ENCODE data around the gene PKLR. TPM values are rescaled to one million over a fixed set of nuclear protein-coding genes. Genes with fewer than 3 reads are reported as not detected.
A peak's percentile ranks its signal among the peaks of the same experiment; 100 is the strongest.

PKLR gene
- polyA plus RNA-seq, 1 of the 3 experiments (the other 2 are of a cell fraction) = not detected

DNA sequence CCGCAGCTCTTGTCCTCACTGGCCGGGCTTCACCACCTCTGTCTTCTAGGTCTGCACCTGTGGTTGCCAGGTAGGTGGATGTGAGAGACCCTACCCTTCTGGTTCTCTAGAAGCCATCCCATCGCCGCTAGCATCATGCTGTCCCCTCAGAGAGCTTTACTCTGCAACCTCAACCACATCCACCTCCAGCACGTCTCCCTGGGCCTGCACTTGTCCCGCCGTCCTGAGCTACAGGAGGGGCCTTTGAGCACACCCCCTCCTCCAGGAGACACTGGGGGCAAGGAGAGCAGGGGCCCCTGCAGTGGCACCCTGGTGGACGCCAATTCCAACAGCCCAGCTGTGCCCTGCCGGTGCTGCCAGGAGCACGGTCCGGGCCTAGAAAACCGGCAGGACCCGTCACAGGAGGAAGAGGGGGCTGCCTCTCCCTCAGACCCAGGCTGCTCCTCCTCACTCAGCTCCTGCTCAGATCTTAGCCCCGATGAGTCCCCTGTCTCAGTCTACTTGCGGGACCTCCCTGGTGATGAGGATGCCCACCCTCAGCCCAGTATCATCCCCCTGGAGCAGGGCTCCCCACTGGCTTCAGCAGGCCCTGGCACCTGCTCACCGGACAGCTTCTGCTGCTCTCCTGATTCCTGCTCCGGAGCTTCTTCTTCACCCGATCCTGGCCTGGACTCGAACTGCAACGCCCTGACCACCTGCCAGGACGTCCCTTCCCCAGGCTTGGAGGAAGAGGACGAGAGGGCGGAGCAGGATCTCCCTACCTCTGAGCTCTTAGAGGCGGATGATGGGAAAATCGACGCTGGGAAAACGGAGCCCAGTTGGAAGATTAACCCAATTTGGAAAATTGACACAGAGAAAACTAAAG, 20.6 kb upstream of the PKLR start:
- Histone ChIP-seq H3K79me2 (ENCODE audit: insufficient read depth) (peaks cover 32% of the 10 kb centered on the region), H3K9ac (peak overlapping the region; percentile 85), H3K4me3 (ENCODE audit: low read depth in 2 of 2, low read length in 1 of 2) (peak overlapping the region; percentile 84 to 95), H3K27me3 (ENCODE audit: insufficient read depth) (no peaks in the 10 kb centered on the region), H3K36me3 (replicated peaks in 1 of 2; ENCODE audit: control insufficient read depth in 1 of 2, insufficient read depth in 2 of 2, low read length in 1 of 2) (peaks cover under 1 to 16% of the 10 kb centered on the region in 2 experiments), H3K4me2 (peak overlapping the region; percentile 97), H3K9me3 (no peaks in the 10 kb centered on the region), H4K20me1 (ENCODE audit: insufficient read depth) (no peaks in the 10 kb centered on the region), H3F3A (replicated peaks; ENCODE audit: insufficient read depth) (peaks cover 22% of the 10 kb centered on the region), H3K9me2 (no peaks in the 10 kb centered on the region), H3K4me1 (ENCODE audit: control insufficient read depth in 1 of 2, insufficient read depth in 2 of 2, low read depth in 1 of 2, low read length in 1 of 2) (peaks cover 12 to 37% of the 10 kb centered on the region in 2 experiments), H2AFZ (ENCODE audit: low read depth) (no peak overlapping the region), H3K27ac (ENCODE audit: low read depth in 2 of 2, low read length in 1 of 2) (peak overlapping the region; percentile 95; a peak in 3 of 4 replicates)
- TF ChIP-seq, protein P1, sequence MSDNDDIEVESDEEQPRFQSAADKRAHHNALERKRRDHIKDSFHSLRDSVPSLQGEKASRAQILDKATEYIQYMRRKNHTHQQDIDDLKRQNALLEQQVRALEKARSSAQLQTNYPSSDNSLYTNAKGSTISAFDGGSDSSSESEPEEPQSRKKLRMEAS (IDR thresholded peaks at IDR 0.05; ENCODE audit: low read depth) = no peak
- TF ChIP-seq GABPA (IDR thresholded peaks at IDR 0.05; ENCODE audit: low read depth) (no peak), FOSL2 (IDR thresholded peaks at IDR 0.05; ENCODE audit: borderline replicate concordance, low read depth) (no peak), FOXM1 (IDR thresholded peaks at IDR 0.05; ENCODE audit: low read depth) (no peak)
- peak; percentile 22 for DNase-seq
- WGBS (ENCODE audit: low lambda C conversion rate) = 68% methylated on average over 22 of the region's 27 CpGs
- ChIA-PET CTCF (interaction anchor here (0.6 to 11.6 kb wide), 20 partner anchors 9 to 400 kb away, joined by 3 to 184 read pairs (median 4); partner anchors contain the start of genes CLK2, ENTREP3, FDPS and HCN3), POLR2A (interaction anchor here (1.4 to 2.0 kb wide), 3 partner anchors 12 to 60 kb away, joined by 5 to 9 read pairs (median 7); partner anchors contain the start of genes FDPS and SCAMP3)

DNA sequence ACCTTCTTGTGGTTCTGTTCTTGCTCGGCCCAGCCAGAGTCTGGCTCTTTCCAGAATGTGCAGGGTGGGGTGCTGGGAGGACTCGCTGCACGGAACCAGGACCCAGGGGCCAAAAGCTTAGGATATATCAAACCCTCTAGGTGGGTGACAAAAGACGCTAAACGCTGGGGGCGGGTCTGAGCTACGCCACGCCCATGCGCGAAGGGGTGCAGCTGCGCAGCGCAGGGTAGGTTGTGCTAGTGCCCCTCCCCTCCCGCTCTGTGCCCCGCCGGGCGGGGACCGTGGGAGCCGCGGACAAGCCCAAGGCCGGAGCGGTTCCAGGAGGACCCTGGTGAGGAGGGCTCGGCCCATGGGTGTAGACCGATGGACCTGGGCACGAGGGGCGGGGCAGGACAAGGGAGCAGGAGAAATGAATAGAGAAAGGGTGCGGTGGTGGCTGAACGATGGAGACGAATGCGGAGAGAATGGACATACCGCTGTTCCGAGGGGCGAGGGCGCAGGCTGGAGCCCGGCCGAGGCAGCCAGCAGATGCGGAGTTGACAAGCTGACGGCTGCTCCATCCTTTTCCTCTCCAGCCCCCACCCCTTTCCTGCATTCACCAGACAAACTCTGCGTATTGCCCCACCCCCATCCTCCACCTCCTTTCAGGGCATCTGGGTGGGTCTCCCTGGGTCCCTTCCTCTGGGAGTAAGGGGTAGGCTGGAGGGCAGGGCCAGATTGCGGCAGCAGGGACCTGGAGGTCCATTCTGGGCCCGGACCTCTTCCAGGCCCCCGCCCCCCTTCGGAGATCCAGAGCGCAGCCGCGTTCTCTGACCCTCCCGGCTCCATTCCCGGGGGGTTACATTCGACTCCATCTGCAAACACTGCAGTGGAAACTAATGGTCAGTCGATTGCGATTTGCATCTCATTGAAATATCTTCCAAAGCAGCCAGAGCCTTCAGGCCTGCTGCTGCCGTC, 19.7 kb upstream of the PKLR start, which contains the start of gene RUSC1:
RUSC1 (plus strand) TSS at position 234 of the 957 bp plus-strand sequence. CDS start 880 bp downstream, outside the sequence.
- Histone ChIP-seq H2AFZ (ENCODE audit: low read depth) (peak within 1 kb of the TSS; percentile 5; the same call in 1 of the 2 replicates), H3K27me3 (ENCODE audit: insufficient read depth) (no peaks in the 10 kb centered on the region), H3K9me3 (no peaks in the 10 kb centered on the region), H3K36me3 (replicated peaks in 1 of 2; ENCODE audit: control insufficient read depth in 1 of 2, insufficient read depth in 2 of 2, low read length in 1 of 2) (peaks cover 0 to 10% of the 10 kb centered on the region in 2 experiments), H3K4me2 (peak within 1 kb of the TSS; percentile 97), H4K20me1 (ENCODE audit: insufficient read depth) (no peaks in the 10 kb centered on the region), H3K4me3 (ENCODE audit: low read depth in 2 of 2, low read length in 1 of 2) (peak within 1 kb of the TSS; percentile 84 to 95), H3K9ac (peak within 1 kb of the TSS; percentile 55), H3F3A (replicated peaks; ENCODE audit: insufficient read depth) (peaks cover 31% of the 10 kb centered on the region), H3K79me2 (ENCODE audit: insufficient read depth) (peaks cover 29% of the 10 kb centered on the region), H3K9me2 (no peaks in the 10 kb centered on the region), H3K27ac (ENCODE audit: low read depth in 2 of 2, low read length in 1 of 2) (peak within 1 kb of the TSS; percentile 95), H3K4me1 (ENCODE audit: control insufficient read depth in 1 of 2, insufficient read depth in 2 of 2, low read depth in 1 of 2, low read length in 1 of 2) (peaks cover 12 to 37% of the 10 kb centered on the region in 2 experiments)
- POLR2A ChIA-PET = interaction anchor here (0.7 to 2.0 kb wide), 6 partner anchors 11 to 793 kb away, joined by 3 to 9 read pairs (median 5); partner anchors contain the start of genes CLK2, FDPS and SCAMP3
- peak; percentile 90 for DNase-seq
- no peak for TF ChIP-seq EP300 (IDR thresholded peaks at IDR 0.05; ENCODE audit: borderline replicate concordance in 1 of 2, low read depth in 1 of 2, low read length in 1 of 2)
- no peak for TF ChIP-seq RCOR1 (IDR thresholded peaks at IDR 0.05; ENCODE audit: low read length)
- TF ChIP-seq, protein P2, sequence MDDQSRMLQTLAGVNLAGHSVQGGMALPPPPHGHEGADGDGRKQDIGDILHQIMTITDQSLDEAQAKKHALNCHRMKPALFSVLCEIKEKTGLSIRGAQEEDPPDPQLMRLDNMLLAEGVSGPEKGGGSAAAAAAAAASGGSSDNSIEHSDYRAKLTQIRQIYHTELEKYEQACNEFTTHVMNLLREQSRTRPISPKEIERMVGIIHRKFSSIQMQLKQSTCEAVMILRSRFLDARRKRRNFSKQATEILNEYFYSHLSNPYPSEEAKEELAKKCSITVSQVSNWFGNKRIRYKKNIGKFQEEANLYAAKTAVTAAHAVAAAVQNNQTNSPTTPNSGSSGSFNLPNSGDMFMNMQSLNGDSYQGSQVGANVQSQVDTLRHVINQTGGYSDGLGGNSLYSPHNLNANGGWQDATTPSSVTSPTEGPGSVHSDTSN (IDR thresholded peaks at IDR 0.05) = peak; percentile 50
- TF ChIP-seq RFX5 (IDR thresholded peaks at IDR 0.05; ENCODE audit: low read length) = no peak
- no peak; the same call in 1 of the 2 replicates for TF ChIP-seq TEAD4 (IDR thresholded peaks at IDR 0.05; ENCODE audit: borderline replicate concordance, insufficient read depth)
- no peak for TF ChIP-seq GATA2 (CRISPR knock-in tag; IDR thresholded peaks at IDR 0.05)
- peak; percentile 90 for TF ChIP-seq NRF1 (IDR thresholded peaks at IDR 0.05; ENCODE audit: low read depth, low read length)
- TF ChIP-seq, protein P3, sequence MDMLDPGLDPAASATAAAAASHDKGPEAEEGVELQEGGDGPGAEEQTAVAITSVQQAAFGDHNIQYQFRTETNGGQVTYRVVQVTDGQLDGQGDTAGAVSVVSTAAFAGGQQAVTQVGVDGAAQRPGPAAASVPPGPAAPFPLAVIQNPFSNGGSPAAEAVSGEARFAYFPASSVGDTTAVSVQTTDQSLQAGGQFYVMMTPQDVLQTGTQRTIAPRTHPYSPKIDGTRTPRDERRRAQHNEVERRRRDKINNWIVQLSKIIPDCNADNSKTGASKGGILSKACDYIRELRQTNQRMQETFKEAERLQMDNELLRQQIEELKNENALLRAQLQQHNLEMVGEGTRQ (IDR thresholded peaks at IDR 0.05; ENCODE audit: borderline replicate concordance, low read depth, low read length) = no peak
- TF ChIP-seq EZH2phosphoT487 (IDR thresholded peaks at IDR 0.05; ENCODE audit: borderline replicate concordance, low read depth) = no peak
- TF ChIP-seq, protein P4, sequence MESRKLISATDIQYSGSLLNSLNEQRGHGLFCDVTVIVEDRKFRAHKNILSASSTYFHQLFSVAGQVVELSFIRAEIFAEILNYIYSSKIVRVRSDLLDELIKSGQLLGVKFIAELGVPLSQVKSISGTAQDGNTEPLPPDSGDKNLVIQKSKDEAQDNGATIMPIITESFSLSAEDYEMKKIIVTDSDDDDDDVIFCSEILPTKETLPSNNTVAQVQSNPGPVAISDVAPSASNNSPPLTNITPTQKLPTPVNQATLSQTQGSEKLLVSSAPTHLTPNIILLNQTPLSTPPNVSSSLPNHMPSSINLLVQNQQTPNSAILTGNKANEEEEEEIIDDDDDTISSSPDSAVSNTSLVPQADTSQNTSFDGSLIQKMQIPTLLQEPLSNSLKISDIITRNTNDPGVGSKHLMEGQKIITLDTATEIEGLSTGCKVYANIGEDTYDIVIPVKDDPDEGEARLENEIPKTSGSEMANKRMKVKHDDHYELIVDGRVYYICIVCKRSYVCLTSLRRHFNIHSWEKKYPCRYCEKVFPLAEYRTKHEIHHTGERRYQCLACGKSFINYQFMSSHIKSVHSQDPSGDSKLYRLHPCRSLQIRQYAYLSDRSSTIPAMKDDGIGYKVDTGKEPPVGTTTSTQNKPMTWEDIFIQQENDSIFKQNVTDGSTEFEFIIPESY (IDR thresholded peaks at IDR 0.05; ENCODE audit: borderline replicate concordance, low read depth) = no peak
- no peak for TF ChIP-seq NFIC (IDR thresholded peaks at IDR 0.05; ENCODE audit: borderline replicate concordance)
- peak; percentile 78 for TF ChIP-seq POLR2AphosphoS5 (IDR thresholded peaks at IDR 0.05; ENCODE audit: low read depth, low read length)
- WGBS (ENCODE audit: low lambda C conversion rate) = 31% methylated on average over 36 of the region's 51 CpGs
- CTCF ChIA-PET = interaction anchor here (0.8 to 11.6 kb wide), 13 partner anchors 11 to 183 kb away, joined by 3 to 184 read pairs (median 7); partner anchors contain the start of genes CLK2, ENTREP3, FDPS and HCN3
